SK-N-SH (cell line): ENCODE data around the gene POLR3G. TPM values are rescaled to one million over a fixed set of nuclear protein-coding genes. Genes with fewer than 3 reads are reported as not detected.

Experiments
- CTCF ChIA-PET: fragments of 300-600, 350-600 bp; formaldehyde crosslinking; extraction: SDS; loops from one replicate; lab custom pipeline; 2021; lab: Yijun Ruan, JAX
- POLR2A ChIA-PET: fragments of 350-600 bp; sonication (Branson Sonifier 250); formaldehyde crosslinking; extraction: SDS; loops from one replicate; lab custom pipeline; 2020; ENCODE audit warnings: antibody characterized with exemption, inconsistent platforms; lab: Yijun Ruan, JAX
- DNase-seq: peaks from one replicate; pipeline ENCODE4 v3.0.0; 2012
- H2AFZ ChIP-seq: fragments of 200-600 bp; sonication (generic); 2 replicates; pipeline ENCODE4 v1.8.1; 2016; ENCODE audit warnings: antibody characterized with exemption, mild to moderate bottlenecking, low read depth
- H3F3A ChIP-seq: fragments of 200-600 bp; sonication (generic); replicated peaks from 2 replicates; pipeline ENCODE3; 2016; ENCODE audit warnings: antibody characterized with exemption, mild to moderate bottlenecking; ENCODE audit not compliant: insufficient read depth
- H3K27ac ChIP-seq, 2 experiments: fragments of 200-500 bp in 1 of 2; fragments of 200-600 bp in 1 of 2; sonication (Bioruptor generic) in 1 of 2; sonication (generic), shearing (Covaris generic) in 1 of 2; 2 replicates each; pipeline versions ENCODE4 v1.5.1 to v1.6.1; 2014 to 2016; ENCODE audit warnings: low read depth in 2 of 2, inconsistent platforms in 1 of 2, low read length in 1 of 2, mild to moderate bottlenecking in 1 of 2, mixed read lengths in 1 of 2
- H3K27me3 ChIP-seq: fragments of 200-600 bp; sonication (generic), shearing (Covaris generic); 2 replicates; pipeline ENCODE4 v1.6.1; 2016; ENCODE audit warnings: mixed run types; ENCODE audit not compliant: insufficient read depth
- H3K36me3 ChIP-seq, 2 experiments: fragments of 200-500 bp in 1 of 2; fragments of 200-600 bp in 1 of 2; sonication (Bioruptor generic) in 1 of 2; sonication (generic) in 1 of 2; replicated peaks in 1 of 2; 2 replicates each; pipeline versions ENCODE3 to v1.5.1; 2014 to 2016; ENCODE audit warnings: low read length in 1 of 2, mild to moderate bottlenecking in 1 of 2; ENCODE audit not compliant: insufficient read depth in 2 of 2, control insufficient read depth in 1 of 2
- H3K4me1 ChIP-seq, 2 experiments: fragments of 200-500 bp in 1 of 2; fragments of 200-600 bp in 1 of 2; sonication (Bioruptor generic) in 1 of 2; sonication (generic), shearing (Covaris generic) in 1 of 2; 2 replicates each; pipeline versions ENCODE4 v1.5.1 to v1.6.1; 2014 to 2016; ENCODE audit warnings: low read depth in 1 of 2, low read length in 1 of 2, mixed run types in 1 of 2; ENCODE audit not compliant: insufficient read depth in 2 of 2, control insufficient read depth in 1 of 2
- H3K4me2 ChIP-seq: fragments of 200-600 bp; sonication (generic), shearing (Covaris generic); 2 replicates; pipeline ENCODE4 v1.6.1; 2017; ENCODE audit warnings: mixed run types
- H3K4me3 ChIP-seq, 2 experiments: fragments of 200-500 bp in 1 of 2; fragments of 200-600 bp in 1 of 2; sonication (Bioruptor generic) in 1 of 2; sonication (generic), shearing (Covaris generic) in 1 of 2; 2 replicates each; pipeline versions ENCODE4 v1.5.1 to v1.8.1; 2014 to 2016; ENCODE audit warnings: low read depth in 2 of 2, inconsistent platforms in 1 of 2, low read length in 1 of 2, mild to moderate bottlenecking in 1 of 2, mixed read lengths in 1 of 2, moderate library complexity in 1 of 2
- H3K79me2 ChIP-seq: fragments of 200-600 bp; sonication (generic); 2 replicates; pipeline ENCODE4 v1.8.1; 2017; ENCODE audit warnings: mild to moderate bottlenecking; ENCODE audit not compliant: insufficient read depth
- H3K9ac ChIP-seq: fragments of 200-600 bp; sonication (generic); 2 replicates; pipeline ENCODE4 v1.6.1; 2017; ENCODE audit warnings: mixed run types
- H3K9me2 ChIP-seq: fragments of 200-600 bp; sonication (generic); 2 replicates; pipeline ENCODE4 v1.6.1; 2017; ENCODE audit warnings: mixed run types
- H3K9me3 ChIP-seq: fragments of 200-600 bp; sonication (generic); 2 replicates; pipeline ENCODE4 v1.6.1; 2017; ENCODE audit warnings: mixed run types, mild to moderate bottlenecking, moderate library complexity
- H4K20me1 ChIP-seq: fragments of 200-600 bp; sonication (generic); 2 replicates; pipeline ENCODE4 v1.6.1; 2017; ENCODE audit warnings: mild to moderate bottlenecking, mixed run types; ENCODE audit not compliant: insufficient read depth
- CHD2 ChIP-seq: fragments of 150-350 bp; IDR thresholded peaks from 2 replicates; pipeline ENCODE4 v1.6.1; 2018; ENCODE audit warnings: low read length; ENCODE audit not compliant: partially characterized antibody
- EZH2phosphoT487 ChIP-seq: fragments of 200-600 bp; sonication (generic); IDR thresholded peaks from 2 replicates; pipeline ENCODE4 v1.6.1; 2017; ENCODE audit warnings: low read depth, mixed run types, mild to moderate bottlenecking, antibody characterized with exemption, moderate library complexity, borderline replicate concordance
- FOSL2 ChIP-seq: IDR thresholded peaks from 2 replicates; pipeline ENCODE4 v1.4.0; 2012; ENCODE audit warnings: low read depth, mild to moderate bottlenecking, moderate library complexity, borderline replicate concordance
- FOXJ3 ChIP-seq: sonication (generic); formaldehyde crosslinking; IDR thresholded peaks from 2 replicates; pipeline ENCODE4 v1.5.1; 2020; ENCODE audit warnings: mild to moderate bottlenecking, missing genetic modification reagents
- GABPA ChIP-seq: IDR thresholded peaks from 2 replicates; pipeline ENCODE4 v1.4.0; 2012; ENCODE audit warnings: low read depth, mild to moderate bottlenecking
- GATA2 ChIP-seq: sonication (generic); formaldehyde crosslinking; IDR thresholded peaks from 2 replicates; pipeline ENCODE4 v1.5.0; 2020; ENCODE audit warnings: mild to moderate bottlenecking, missing genetic modification reagents
- NFIC ChIP-seq: IDR thresholded peaks from 2 replicates; pipeline ENCODE4 v1.4.0; 2012; ENCODE audit warnings: borderline replicate concordance
- NRF1 ChIP-seq: IDR thresholded peaks from 2 replicates; pipeline ENCODE4 v1.6.1; 2012; ENCODE audit warnings: low read depth, mild to moderate bottlenecking, low read length
- POLR2AphosphoS5 ChIP-seq: IDR thresholded peaks from 2 replicates; pipeline ENCODE4 v1.6.1; 2012; ENCODE audit warnings: low read depth, low read length
- SMC3 ChIP-seq: IDR thresholded peaks from 2 replicates; pipeline ENCODE4 v1.6.1; 2012; ENCODE audit warnings: low read depth, low read length, improper control_type of control experiment
- TCF12 ChIP-seq: IDR thresholded peaks from 2 replicates; pipeline ENCODE4 v1.4.0; 2012
- TEAD4 ChIP-seq: IDR thresholded peaks from 2 replicates; pipeline ENCODE4 v1.4.0; 2012; ENCODE audit warnings: mild to moderate bottlenecking, borderline replicate concordance; ENCODE audit not compliant: insufficient read depth
- WGBS: methylation state at CpG from one replicate; pipeline ENCODE4 v1.1.6; 2017; ENCODE audit warnings: low lambda C conversion rate; 5-methylcytosine and 5-hydroxymethylcytosine counted together
- polyA plus RNA-seq, 3 experiments: library from polyadenylated mRNA; depleted of rRNA; stranded (reverse); fragments of >200 nt; gene quantifications; 2 replicates each; pipeline ENCODE4 v1.2.3, GENCODE V29; 2012
- TF ChIP-seq, protein P1 (sequence below): IDR thresholded peaks from 2 replicates; pipeline ENCODE4 v1.4.0; 2012; ENCODE audit warnings: low read depth, borderline replicate concordance
- TF ChIP-seq, protein P2 (sequence below): IDR thresholded peaks from 2 replicates; pipeline ENCODE4 v1.6.1; 2012; ENCODE audit warnings: mild to moderate bottlenecking, low read depth, low read length, moderate library complexity

The POLR3G gene
- polyA plus RNA-seq, 1 of the 3 experiments (the other 2 are of a cell fraction) = 17.1 TPM

DNA sequence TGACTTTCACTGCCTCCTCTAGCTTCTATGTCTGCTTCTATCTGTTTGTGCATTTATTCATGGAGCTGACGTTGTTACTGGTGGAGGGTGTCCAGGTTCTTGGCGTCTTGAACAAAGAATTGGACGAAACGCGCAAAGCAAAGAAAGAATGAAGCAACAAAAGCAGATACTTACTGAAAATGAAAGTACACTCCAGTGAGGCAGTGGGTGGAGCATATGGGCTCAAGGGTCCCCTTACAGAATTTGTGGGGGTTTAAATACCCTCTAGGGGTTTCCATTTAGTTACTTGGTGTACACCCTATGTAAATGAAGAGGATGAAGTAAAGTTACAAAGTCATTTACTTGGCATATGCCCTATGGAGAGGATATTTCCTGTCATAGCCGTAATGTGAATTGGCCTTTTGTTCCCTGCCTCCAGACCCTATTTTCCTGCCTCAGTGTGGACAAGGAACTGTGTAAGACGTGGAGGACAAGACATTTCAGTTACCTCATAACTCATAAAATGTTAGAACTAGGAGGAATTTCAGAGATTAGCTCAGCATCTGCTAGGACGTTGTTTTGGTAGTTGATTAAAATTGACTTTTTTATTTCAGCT, 3.1 kb downstream of the POLR3G start:
- no peaks in the 10 kb centered on the region for H3F3A ChIP-seq
- H3K9ac ChIP-seq = no peak overlapping the region
- H3K4me1 ChIP-seq = peaks cover 4 to 21% of the 10 kb centered on the region in 2 experiments; a peak in 3 of 4 replicates
- H3K4me2 ChIP-seq = no peak overlapping the region
- ChIA-PET POLR2A (no interaction called here), CTCF (interaction anchor here (0.9 to 1.3 kb wide), 2 partner anchors 9 to 53 kb away, joined by 3 read pairs; no protein-coding TSS in a partner anchor)
- H3K9me2 ChIP-seq = no peaks in the 10 kb centered on the region
- no peaks in the 10 kb centered on the region for H3K27me3 ChIP-seq
- H3K9me3 ChIP-seq = no peaks in the 10 kb centered on the region
- no peaks in the 10 kb centered on the region for H4K20me1 ChIP-seq
- H2AFZ ChIP-seq = no peak overlapping the region
- WGBS = 92% methylated on average over 8 of the region's 8 CpGs
- peaks cover 13% of the 10 kb centered on the region; the same call in 1 of the 2 replicates for H3K79me2 ChIP-seq
- H3K36me3 ChIP-seq = no peaks in the 10 kb centered on the region
- no peak overlapping the region for H3K27ac ChIP-seq
- DNase-seq = no peak
- TF ChIP-seq NFIC (no peak), GABPA (no peak), NRF1 (no peak), FOSL2 (no peak), FOXJ3 (CRISPR knock-in tag) (no peak), TCF12 (no peak), EZH2phosphoT487 (no peak), CHD2 (no peak), GATA2 (CRISPR knock-in tag) (no peak), TEAD4 (no peak), POLR2AphosphoS5 (no peak), SMC3 (no peak)
- TF ChIP-seq, protein P1, sequence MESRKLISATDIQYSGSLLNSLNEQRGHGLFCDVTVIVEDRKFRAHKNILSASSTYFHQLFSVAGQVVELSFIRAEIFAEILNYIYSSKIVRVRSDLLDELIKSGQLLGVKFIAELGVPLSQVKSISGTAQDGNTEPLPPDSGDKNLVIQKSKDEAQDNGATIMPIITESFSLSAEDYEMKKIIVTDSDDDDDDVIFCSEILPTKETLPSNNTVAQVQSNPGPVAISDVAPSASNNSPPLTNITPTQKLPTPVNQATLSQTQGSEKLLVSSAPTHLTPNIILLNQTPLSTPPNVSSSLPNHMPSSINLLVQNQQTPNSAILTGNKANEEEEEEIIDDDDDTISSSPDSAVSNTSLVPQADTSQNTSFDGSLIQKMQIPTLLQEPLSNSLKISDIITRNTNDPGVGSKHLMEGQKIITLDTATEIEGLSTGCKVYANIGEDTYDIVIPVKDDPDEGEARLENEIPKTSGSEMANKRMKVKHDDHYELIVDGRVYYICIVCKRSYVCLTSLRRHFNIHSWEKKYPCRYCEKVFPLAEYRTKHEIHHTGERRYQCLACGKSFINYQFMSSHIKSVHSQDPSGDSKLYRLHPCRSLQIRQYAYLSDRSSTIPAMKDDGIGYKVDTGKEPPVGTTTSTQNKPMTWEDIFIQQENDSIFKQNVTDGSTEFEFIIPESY = no peak
- TF ChIP-seq, protein P2, sequence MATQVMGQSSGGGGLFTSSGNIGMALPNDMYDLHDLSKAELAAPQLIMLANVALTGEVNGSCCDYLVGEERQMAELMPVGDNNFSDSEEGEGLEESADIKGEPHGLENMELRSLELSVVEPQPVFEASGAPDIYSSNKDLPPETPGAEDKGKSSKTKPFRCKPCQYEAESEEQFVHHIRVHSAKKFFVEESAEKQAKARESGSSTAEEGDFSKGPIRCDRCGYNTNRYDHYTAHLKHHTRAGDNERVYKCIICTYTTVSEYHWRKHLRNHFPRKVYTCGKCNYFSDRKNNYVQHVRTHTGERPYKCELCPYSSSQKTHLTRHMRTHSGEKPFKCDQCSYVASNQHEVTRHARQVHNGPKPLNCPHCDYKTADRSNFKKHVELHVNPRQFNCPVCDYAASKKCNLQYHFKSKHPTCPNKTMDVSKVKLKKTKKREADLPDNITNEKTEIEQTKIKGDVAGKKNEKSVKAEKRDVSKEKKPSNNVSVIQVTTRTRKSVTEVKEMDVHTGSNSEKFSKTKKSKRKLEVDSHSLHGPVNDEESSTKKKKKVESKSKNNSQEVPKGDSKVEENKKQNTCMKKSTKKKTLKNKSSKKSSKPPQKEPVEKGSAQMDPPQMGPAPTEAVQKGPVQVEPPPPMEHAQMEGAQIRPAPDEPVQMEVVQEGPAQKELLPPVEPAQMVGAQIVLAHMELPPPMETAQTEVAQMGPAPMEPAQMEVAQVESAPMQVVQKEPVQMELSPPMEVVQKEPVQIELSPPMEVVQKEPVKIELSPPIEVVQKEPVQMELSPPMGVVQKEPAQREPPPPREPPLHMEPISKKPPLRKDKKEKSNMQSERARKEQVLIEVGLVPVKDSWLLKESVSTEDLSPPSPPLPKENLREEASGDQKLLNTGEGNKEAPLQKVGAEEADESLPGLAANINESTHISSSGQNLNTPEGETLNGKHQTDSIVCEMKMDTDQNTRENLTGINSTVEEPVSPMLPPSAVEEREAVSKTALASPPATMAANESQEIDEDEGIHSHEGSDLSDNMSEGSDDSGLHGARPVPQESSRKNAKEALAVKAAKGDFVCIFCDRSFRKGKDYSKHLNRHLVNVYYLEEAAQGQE = no peak
- no peak overlapping the region for H3K4me3 ChIP-seq
